Nephron progenitor cell (in vitro differentiated cells): ENCODE data around the gene CHD6.

Experiments used
- DNase-seq: peaks from one replicate; pipeline ENCODE4 v3.0.0; 2021
- H3K27ac Mint-ChIP-seq: 2 replicates; pipeline ENCODE4 v1.8.0; 2021; ENCODE audit warnings: mild to moderate bottlenecking, moderate library complexity, mixed read lengths
- H3K27me3 Mint-ChIP-seq: 2 replicates; pipeline ENCODE4 v1.8.0; 2021; ENCODE audit warnings: mild to moderate bottlenecking, low read depth, mixed read lengths; ENCODE audit not compliant: poor library complexity
- H3K36me3 Mint-ChIP-seq: 2 replicates; pipeline ENCODE4 v1.8.0; 2021; ENCODE audit warnings: low read depth, mixed read lengths
- H3K4me1 Mint-ChIP-seq: 2 replicates; pipeline ENCODE4 v1.8.0; 2021; ENCODE audit warnings: mixed read lengths
- H3K4me3 Mint-ChIP-seq: 2 replicates; pipeline ENCODE4 v1.8.0; 2021; ENCODE audit warnings: mild to moderate bottlenecking, moderate library complexity, mixed read lengths
- H3K9me3 Mint-ChIP-seq: 2 replicates; pipeline ENCODE4 v1.8.0; 2021; ENCODE audit warnings: mild to moderate bottlenecking, moderate library complexity, mixed read lengths
- TF ChIP-seq, protein P1 (sequence below): fragments of 200-600 bp; sonication (generic); IDR thresholded peaks from 2 replicates; pipeline ENCODE4 v1.5.0; 2021; ENCODE audit warnings: antibody characterized with exemption

The CHD6 gene

DNA sequence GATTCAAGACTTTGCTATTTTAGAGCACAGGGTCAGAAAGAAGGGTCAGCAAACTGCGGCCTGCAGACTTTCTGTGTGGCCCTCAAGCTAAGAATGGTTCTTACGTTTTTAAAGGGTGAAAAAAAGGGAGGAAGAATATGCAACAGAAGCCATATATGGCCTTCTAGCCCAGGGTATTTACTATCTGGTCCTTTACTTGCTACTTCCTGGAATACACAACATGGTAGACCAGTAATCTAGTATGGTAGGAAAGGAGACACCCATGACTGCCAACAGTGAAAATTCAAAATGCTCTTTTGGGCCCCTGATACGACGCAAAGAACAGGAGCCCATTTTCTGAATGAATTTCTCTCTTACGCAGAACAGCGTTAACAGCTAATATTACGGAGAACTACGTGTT lies 191.2 kb downstream of the CHD6 start:
- Mint-ChIP-seq H3K4me1 (peaks cover 26% of the 10 kb centered on the region), H3K27me3 (no peaks in the 10 kb centered on the region), H3K9me3 (no peaks in the 10 kb centered on the region), H3K36me3 (peaks cover 80% of the 10 kb centered on the region), H3K27ac (peak overlapping the region; percentile 68), H3K4me3 (no peak overlapping the region)
- DNase-seq, result no peak
- TF ChIP-seq, protein P1, sequence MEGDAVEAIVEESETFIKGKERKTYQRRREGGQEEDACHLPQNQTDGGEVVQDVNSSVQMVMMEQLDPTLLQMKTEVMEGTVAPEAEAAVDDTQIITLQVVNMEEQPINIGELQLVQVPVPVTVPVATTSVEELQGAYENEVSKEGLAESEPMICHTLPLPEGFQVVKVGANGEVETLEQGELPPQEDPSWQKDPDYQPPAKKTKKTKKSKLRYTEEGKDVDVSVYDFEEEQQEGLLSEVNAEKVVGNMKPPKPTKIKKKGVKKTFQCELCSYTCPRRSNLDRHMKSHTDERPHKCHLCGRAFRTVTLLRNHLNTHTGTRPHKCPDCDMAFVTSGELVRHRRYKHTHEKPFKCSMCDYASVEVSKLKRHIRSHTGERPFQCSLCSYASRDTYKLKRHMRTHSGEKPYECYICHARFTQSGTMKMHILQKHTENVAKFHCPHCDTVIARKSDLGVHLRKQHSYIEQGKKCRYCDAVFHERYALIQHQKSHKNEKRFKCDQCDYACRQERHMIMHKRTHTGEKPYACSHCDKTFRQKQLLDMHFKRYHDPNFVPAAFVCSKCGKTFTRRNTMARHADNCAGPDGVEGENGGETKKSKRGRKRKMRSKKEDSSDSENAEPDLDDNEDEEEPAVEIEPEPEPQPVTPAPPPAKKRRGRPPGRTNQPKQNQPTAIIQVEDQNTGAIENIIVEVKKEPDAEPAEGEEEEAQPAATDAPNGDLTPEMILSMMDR, result no peak

DNA sequence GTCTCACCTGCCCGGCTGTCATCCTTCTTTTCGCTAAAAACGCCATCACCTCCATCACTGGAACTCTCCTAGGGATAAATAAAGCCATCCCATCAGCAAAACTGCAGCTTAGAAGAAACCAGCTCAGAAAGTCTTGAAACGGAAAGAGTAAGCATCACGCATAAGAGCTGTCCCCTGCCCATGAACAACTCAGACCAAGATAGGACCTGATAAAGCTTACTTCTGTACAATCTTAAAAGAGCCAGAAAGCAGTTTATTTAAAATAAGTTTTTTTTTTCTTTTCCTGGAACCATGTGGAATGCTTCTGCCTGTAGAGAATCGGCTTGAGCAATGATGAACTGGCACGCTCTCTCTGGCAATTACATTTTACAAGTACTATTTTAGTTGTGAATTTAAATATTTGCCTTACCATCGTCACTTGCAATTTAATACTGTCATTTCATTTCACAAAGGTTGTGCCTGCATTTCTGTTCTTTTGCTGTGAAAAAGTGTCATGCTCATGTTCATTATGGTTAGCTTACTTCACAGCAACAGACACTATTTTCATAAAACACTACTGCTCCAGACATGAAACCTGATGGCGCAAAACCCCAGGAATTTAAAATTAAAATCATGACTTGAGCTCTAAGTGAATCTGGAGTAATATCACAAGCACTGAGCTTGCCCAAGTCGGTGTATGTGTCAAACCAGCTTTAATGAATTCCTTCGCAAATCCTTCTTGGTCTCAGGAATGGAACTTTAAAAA lies 191.9 kb downstream of the CHD6 start:
- Mint-ChIP-seq H3K27me3 (no peaks in the 10 kb centered on the region), H3K36me3 (peaks cover 86% of the 10 kb centered on the region), H3K4me1 (peaks cover 26% of the 10 kb centered on the region), H3K27ac (peak overlapping the region; percentile 68), H3K9me3 (no peaks in the 10 kb centered on the region), H3K4me3 (no peak overlapping the region)
- no peak for DNase-seq
- TF ChIP-seq, protein P1, result no peak

DNA sequence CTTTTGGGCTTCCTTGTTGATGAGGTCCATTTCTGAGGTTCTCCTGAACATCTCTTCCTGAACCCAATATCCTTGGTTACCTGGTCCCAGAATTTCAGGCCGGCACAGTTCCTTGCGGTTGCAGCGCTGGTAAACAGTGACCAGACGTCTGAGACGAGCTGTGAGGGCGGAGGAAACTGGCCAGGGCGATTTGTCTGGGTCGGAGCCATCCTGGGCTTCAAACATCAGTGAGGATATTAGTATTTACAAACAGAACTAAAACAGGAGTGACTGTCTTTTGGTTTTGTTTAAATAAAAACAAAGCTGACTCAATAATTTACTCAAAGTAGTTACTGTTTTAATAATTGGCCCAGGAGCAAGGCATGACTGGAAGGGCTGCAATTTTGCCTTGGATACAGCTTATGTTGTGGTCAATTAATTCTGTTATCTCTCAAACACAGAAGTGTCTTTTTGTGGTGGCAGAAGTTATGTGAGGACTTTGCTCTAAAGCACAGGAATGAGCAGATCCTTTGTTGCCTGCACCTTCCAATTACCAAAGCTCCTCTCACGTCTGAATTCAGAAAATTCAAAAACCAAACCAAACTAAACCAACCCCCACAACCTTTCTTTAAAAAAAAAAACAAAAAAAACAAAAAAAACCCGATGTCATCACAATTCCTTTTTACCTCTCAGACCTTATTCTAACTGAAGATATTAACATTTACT lies 192.8 kb downstream of the CHD6 start:
- DNase-seq, result no peak
- H3K27ac Mint-ChIP-seq, result no peak overlapping the region
- H3K9me3 Mint-ChIP-seq, result no peaks in the 10 kb centered on the region
- H3K36me3 Mint-ChIP-seq, result peaks cover 90% of the 10 kb centered on the region
- peaks cover 26% of the 10 kb centered on the region for H3K4me1 Mint-ChIP-seq
- no peaks in the 10 kb centered on the region for H3K27me3 Mint-ChIP-seq
- no peak overlapping the region for H3K4me3 Mint-ChIP-seq
- TF ChIP-seq, protein P1, result no peak

DNA sequence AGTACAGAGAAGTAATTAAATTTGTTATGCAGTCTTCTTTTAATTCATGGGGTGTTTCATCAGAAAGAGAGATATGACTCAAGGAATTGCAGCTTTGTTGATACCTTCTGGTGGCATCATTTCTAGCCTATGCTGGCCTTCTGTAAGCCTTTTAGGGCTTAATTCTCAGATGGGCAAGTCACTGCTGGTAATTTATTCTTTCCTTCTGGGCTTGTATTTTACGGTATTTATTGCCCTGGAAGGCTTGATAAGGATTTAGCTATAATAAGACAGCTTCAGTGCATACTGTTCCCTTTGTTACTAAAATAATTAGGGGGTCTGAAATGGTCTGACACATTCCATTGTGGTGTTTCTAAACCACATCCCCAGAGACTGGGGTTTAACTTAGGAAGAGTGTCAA lies 193.6 kb downstream of the CHD6 start:
- no peak overlapping the region for H3K4me3 Mint-ChIP-seq
- TF ChIP-seq, protein P1, result no peak
- H3K36me3 Mint-ChIP-seq, result peaks cover 90% of the 10 kb centered on the region
- peaks cover 26% of the 10 kb centered on the region for H3K4me1 Mint-ChIP-seq
- no peak overlapping the region for H3K27ac Mint-ChIP-seq
- DNase-seq, result no peak
- H3K27me3 Mint-ChIP-seq, result no peaks in the 10 kb centered on the region
- no peaks in the 10 kb centered on the region for H3K9me3 Mint-ChIP-seq

DNA sequence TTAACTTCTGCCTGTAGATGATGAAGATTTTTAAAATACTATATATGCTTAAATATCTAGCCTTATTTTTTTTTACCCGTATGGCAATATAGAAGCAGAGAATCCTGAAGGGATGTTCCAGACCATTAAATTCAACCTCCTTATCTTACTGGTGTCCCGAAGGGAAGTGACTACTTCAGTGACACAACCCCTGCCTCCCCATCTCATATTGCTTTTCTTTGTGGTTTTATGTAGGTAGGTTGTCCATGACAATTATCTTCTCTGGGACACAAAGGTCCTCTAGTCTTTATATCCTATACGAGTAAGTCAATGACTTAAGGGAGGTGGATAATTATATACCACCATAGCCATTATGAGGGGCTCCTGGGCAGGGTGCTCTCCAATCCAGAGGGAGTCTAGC lies 194.2 kb downstream of the CHD6 start:
- no peak for DNase-seq
- Mint-ChIP-seq H3K27ac (no peak overlapping the region), H3K4me3 (no peak overlapping the region), H3K9me3 (no peaks in the 10 kb centered on the region), H3K36me3 (peaks cover 86% of the 10 kb centered on the region), H3K4me1 (peaks cover 26% of the 10 kb centered on the region), H3K27me3 (no peaks in the 10 kb centered on the region)
- TF ChIP-seq, protein P1, result no peak
